NK-92 (cell line): ENCODE results near the gene IBA57.
"Not testable (repeated sequence)": the region's sequence is repeated elsewhere in the genome, so short reads cannot be mapped to it uniquely, and the experiment has no call there.

ENCODE experiments used
- DNase-seq: peaks from one replicate; lab custom pipeline; 2025; ENCODE audit not compliant: unreplicated experiment; lab: John Stamatoyannopoulos, UW

The IBA57 gene

GRCh38 chr1:228170666-228171065 lies 5.1 kb downstream of the IBA57 start:
- DNase-seq = no peak

- no peak for DNase-seq
These were observed 5.8 kb downstream of the IBA57 start for GRCh38 chr1:228171221-228171891.

GRCh38 chr1:228172591-228173527 lies 7.3 kb downstream of the IBA57 start:
- DNase-seq = no peak

GRCh38 chr1:228173528-228174481 lies 8.2 kb downstream of the IBA57 start:
- not testable (repeated sequence) for DNase-seq

- DNase-seq = no peak
These were observed 9.1 kb downstream of the IBA57 start for GRCh38 chr1:228174482-228175315.

- no peak for DNase-seq
These were observed 9.9 kb downstream of the IBA57 start for GRCh38 chr1:228175316-228176023.

GRCh38 chr1:228176024-228176395 lies 10.4 kb downstream of the IBA57 start:
- DNase-seq = no peak

GRCh38 chr1:228176461-228177182 lies 11.0 kb downstream of the IBA57 start:
- DNase-seq = no peak

GRCh38 chr1:228177183-228177475 lies 11.5 kb downstream of the IBA57 start:
- DNase-seq = no peak

- DNase-seq = no peak
These were observed 12.4 kb downstream of the IBA57 start for GRCh38 chr1:228177721-228178710.

GRCh38 chr1:228178737-228179684 lies 13.4 kb downstream of the IBA57 start:
- no peak for DNase-seq

GRCh38 chr1:228180271-228180958 lies 14.8 kb downstream of the IBA57 start:
- no peak for DNase-seq

GRCh38 chr1:228180959-228181644 lies 15.5 kb downstream of the IBA57 start:
- DNase-seq = no peak

- no peak for DNase-seq
These were observed 16.0 kb downstream of the IBA57 start for GRCh38 chr1:228181645-228182034.

GRCh38 chr1:228182296-228183030 lies 16.9 kb downstream of the IBA57 start:
- no peak for DNase-seq
